ENCODE measurements around the gene NUP153.

DNA sequence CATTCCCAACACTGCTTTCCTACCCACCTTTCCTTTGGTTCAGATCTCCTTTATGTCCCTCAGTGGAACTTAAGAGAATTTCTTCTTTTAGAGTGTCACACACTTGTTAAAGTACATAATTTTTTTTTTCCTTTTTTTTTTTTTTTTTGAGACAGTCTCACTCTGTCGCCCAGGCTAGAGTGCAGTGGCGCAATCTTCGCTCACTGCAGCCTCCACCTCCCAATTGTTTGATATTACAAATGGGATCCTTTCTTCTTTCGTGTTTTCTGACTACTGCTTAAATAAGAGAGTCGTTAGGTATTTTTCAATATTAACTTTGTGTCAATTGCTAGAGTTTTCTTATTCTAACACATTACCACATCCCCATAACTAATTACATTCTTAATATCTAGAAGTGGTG is 29.1 kb downstream of the NUP153 start:
- TF ChIP-seq, protein P1, sequence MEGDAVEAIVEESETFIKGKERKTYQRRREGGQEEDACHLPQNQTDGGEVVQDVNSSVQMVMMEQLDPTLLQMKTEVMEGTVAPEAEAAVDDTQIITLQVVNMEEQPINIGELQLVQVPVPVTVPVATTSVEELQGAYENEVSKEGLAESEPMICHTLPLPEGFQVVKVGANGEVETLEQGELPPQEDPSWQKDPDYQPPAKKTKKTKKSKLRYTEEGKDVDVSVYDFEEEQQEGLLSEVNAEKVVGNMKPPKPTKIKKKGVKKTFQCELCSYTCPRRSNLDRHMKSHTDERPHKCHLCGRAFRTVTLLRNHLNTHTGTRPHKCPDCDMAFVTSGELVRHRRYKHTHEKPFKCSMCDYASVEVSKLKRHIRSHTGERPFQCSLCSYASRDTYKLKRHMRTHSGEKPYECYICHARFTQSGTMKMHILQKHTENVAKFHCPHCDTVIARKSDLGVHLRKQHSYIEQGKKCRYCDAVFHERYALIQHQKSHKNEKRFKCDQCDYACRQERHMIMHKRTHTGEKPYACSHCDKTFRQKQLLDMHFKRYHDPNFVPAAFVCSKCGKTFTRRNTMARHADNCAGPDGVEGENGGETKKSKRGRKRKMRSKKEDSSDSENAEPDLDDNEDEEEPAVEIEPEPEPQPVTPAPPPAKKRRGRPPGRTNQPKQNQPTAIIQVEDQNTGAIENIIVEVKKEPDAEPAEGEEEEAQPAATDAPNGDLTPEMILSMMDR (IDR thresholded peaks at IDR 0.05): no peak
- no peak for TF ChIP-seq POLR2A (IDR thresholded peaks at IDR 0.05)

Measured in thyroid gland (tissue), 4 donors.